Fibroblast of skin of left quadriceps (primary cell): Measurements from ENCODE around the gene ELMO1.

Experiments
- DNase-seq, 2 experiments: peaks; one replicate each; pipeline ENCODE4 v3.0.0-alpha.2; 2013; ENCODE audit warnings: low read depth in 2 of 2

The ELMO1 gene

GRCh38 chr7:36838616-36839225 is 609.9 kb downstream of the ELMO1 start:
- DNase-seq: no peak

- DNase-seq: no peak
These were observed 617.6 kb downstream of the ELMO1 start for GRCh38 chr7:36831049-36831448.

GRCh38 chr7:36827726-36828703 is 620.6 kb downstream of the ELMO1 start:
- DNase-seq: no peak

- no peak for DNase-seq
These were observed 623.2 kb downstream of the ELMO1 start for GRCh38 chr7:36825501-36825900.

DNA sequence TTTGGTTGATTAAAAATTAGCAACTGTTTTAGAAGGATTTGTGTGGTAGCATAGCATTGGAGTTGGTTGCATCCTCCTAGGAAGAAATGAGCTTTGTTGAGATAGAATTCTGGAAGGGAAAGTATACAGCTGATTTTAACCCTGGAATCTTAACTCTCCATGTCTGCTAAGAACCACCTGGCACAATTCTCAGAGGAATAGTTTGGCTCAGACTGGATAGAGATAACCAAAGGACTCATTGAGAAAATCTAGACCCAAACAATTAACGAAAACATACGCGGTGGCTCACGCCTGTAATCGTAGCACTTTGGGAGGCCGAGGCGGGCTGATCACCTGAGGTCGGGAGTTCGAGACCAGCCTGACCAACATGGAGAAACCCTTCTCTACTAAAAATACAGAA is 625.3 kb downstream of the ELMO1 start:
- no peak for DNase-seq

DNA sequence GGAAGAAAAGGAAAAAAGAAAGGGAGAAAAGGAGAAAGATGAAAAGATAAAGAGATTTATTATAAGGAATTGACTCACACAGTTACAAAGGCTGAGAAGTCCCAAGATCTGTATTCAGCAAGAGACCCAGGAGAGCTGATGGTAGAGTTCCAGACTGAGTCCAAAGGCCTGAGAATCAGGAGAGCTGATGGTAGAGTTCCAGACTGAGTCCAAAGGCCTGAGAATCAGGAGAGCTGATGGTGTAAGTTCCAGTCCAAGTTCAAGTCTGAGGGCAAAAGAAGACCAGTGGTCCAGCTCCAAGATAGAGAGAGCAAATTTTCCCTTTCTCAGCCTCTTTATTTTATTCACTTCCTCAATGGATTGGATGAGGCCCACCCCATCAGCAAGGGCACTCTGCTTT is 627.0 kb downstream of the ELMO1 start:
- DNase-seq: no peak

DNA sequence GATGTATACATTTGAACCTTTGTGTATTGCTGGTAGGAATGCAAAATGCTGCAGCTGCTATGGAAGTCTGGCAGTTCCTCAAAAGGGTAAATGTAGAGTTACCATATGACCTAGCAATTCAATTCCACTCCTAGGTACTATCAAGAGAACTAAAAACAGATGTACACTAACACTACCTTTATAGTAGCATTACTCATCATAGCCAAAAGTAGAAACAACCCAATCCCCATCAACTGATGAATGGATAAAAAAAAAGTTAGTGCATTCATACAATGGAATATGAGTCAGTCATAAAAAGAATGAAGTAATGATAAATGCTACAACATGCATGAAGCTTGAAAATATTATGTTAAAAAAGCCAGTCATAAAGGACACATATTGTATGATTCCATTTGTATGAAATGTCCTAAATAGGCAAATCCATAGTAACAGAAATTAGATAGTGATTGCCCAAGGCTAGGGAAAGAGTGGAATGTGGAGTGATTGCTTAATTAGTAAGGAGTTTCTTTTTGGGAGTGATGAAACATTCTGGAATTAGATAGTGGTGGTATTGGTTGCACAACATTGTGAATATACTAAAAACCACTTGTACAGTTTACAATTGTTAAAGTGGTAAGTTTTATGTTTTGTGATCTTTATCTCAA is 628.0 kb downstream of the ELMO1 start:
- DNase-seq: peak; percentile 25 to 33

DNA sequence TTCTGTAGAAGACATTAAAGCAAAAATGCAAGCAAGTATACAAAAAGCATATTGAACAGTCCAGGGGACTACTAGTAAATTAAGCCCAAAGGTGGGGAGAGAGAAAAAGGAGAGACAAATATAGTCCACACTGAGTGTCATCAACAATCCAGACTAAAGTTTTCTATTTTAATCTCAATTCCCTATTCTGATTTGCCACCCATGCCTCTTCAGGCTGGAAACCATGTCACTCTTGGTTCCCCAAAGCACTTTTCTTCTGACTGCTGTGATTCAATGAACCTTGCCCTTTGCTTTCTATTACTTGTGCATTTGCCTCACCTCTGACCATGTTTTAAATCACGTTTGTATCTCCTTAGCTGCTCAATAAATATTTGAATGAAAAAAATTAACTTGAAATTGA is 629.0 kb downstream of the ELMO1 start:
- no peak for DNase-seq

DNA sequence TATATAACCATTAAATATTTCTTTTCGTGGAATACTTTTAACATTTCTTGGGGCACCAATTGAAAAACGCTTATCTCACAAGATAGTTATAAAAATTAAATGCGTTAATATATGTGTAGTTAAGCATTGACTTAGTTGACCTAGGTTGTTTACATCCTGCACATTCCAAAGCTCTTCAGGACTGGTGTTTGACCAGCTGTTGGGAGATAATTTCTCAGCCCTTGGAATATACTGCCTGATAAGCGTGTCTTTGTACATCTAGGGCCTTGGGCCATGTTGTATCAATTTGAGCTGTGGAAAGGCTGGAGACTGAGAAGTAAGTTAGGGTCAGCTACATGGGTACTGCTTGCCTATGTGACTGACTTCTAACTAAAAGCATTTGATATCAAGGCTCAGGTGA is 634.4 kb downstream of the ELMO1 start:
- no peak for DNase-seq

DNA sequence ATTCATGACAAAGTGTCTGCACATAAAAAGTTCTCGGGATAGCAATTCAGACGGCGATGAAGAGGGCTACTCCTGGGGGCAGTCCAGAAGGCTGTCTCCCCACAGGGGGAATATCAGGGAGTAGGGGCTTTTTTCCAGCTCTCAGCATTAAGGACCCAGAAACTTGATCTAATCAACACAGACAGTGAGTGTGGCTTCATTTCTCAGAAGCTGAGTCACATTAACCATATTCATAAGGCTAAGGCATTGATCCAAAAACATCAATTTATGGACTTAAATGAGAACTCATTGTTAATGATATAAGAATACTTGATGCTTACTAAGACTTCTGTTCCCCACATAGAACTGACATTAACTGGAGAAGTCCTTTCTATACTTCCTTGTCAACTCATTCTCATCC is 636.9 kb downstream of the ELMO1 start:
- no peak for DNase-seq

- no peak for DNase-seq
These were observed 638.2 kb downstream of the ELMO1 start for GRCh38 chr7:36810489-36810888.

DNA sequence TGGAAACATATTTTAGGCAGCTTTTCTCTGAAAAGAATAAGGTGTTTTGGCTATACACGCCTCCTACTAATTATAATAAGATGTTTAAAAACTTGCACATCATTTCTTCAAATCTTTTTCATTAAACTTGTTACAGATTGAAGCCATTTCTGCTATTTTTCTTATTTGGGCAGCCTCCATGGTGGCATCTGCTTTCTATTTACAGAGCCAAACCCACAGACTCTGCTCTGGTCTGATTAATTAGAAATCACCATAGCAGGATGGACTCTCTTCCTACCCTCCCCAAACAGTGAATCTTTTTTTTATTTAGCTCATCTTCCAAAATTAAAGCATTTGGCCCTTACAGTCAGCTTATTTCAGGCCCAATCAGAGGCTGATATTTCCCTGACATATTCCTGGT is 638.6 kb downstream of the ELMO1 start:
- no peak for DNase-seq

GRCh38 chr7:36809510-36809909 is 639.2 kb downstream of the ELMO1 start:
- no peak for DNase-seq

DNA sequence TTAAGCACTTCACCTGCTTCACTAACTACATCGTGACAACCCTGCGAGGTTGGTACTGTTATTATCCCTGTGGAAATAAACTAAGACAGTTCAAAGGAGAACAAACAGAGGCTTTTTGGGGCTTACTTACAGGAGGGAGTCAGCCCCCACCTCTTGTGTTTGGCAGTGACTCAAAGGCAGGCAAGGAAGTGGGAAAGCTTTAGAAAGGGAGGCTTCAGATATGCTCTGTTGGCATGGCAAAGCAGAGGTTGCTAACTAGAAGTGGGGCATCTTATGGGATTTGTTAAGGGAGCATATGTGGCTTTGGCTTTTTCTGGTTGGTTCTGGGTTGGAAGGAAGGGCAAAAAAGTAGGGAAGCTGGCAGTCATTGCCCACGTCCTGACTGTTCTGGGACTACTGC is 639.6 kb downstream of the ELMO1 start:
- DNase-seq: no peak

- no peak for DNase-seq
These were observed 641.8 kb downstream of the ELMO1 start for GRCh38 chr7:36806891-36807290.
